ENCODE data around the gene HHATL.

GRCh38 chr3:42728668-42729364 is 26.2 kb upstream of the HHATL start:
- TF ChIP-seq CTCF (IDR thresholded peaks at IDR 0.05), result no peak
- no peak for TF ChIP-seq EP300 (IDR thresholded peaks at IDR 0.05)
- no peak for TF ChIP-seq POLR2A (IDR thresholded peaks at IDR 0.05)
